ENCODE data around the gene ST6GALNAC1. TPM values are rescaled to one million over a fixed set of nuclear protein-coding genes. Genes with fewer than 3 reads are reported as not detected.
A peak's percentile ranks its signal among the peaks of the same experiment; 100 is the strongest.

The ST6GALNAC1 gene
- total and polyA plus RNA-seq, 2 experiments from 2014 or later: 17.7 to 27.6 TPM

GRCh38 chr17:76582660-76583059 is 60.9 kb downstream of the ST6GALNAC1 start:
- Histone ChIP-seq H4K20me1 (ENCODE audit: insufficient read depth, poor library complexity, severe bottlenecking) (no peaks in the 10 kb centered on the region), H3K4me3 (no peak overlapping the region), H3K4me1 (ENCODE audit: insufficient read depth) (peaks cover 13% of the 10 kb centered on the region), H3K9me3 (ENCODE audit: low read depth) (no peaks in the 10 kb centered on the region), H3K27ac (no peak overlapping the region), H2AFZ (no peak overlapping the region), H3K27me3 (peaks cover 32% of the 10 kb centered on the region), H3K79me2 (no peaks in the 10 kb centered on the region), H3K36me3 (replicated peaks; ENCODE audit: insufficient read depth, low read depth) (no peaks in the 10 kb centered on the region), H3K9me2 (replicated peaks; ENCODE audit: insufficient read depth) (no peaks in the 10 kb centered on the region), H3K4me2 (no peak overlapping the region)
- DNase-seq (ENCODE audit: low spot score): no peak
- no peak for TF ChIP-seq EZH2phosphoT487 (IDR thresholded peaks at IDR 0.05; ENCODE audit: low read depth, severe bottlenecking, unreplicated experiment)
- TF ChIP-seq CTCF (IDR thresholded peaks at IDR 0.05; ENCODE audit: poor library complexity): no peak
- no peak for TF ChIP-seq EZH2 (IDR thresholded peaks at IDR 0.05; ENCODE audit: borderline replicate concordance)
- WGBS (ENCODE audit: low lambda C conversion rate, missing lambda C conversion rate): 60% methylated on average over 3 of the region's 3 CpGs

GRCh38 chr17:76581515-76581914 is 62.0 kb downstream of the ST6GALNAC1 start:
- Histone ChIP-seq H4K20me1 (ENCODE audit: insufficient read depth, poor library complexity, severe bottlenecking) (no peaks in the 10 kb centered on the region), H3K79me2 (no peaks in the 10 kb centered on the region), H3K9me2 (replicated peaks; ENCODE audit: insufficient read depth) (no peaks in the 10 kb centered on the region), H3K4me3 (no peak overlapping the region), H3K9me3 (ENCODE audit: low read depth) (no peaks in the 10 kb centered on the region), H3K4me2 (no peak overlapping the region), H2AFZ (no peak overlapping the region), H3K36me3 (replicated peaks; ENCODE audit: insufficient read depth, low read depth) (no peaks in the 10 kb centered on the region), H3K27ac (no peak overlapping the region), H3K27me3 (peaks cover 23% of the 10 kb centered on the region), H3K4me1 (ENCODE audit: insufficient read depth) (peaks cover 13% of the 10 kb centered on the region)
- no peak for DNase-seq (ENCODE audit: low spot score)
- 82% methylated on average over 5 of the region's 5 CpGs for WGBS (ENCODE audit: low lambda C conversion rate, missing lambda C conversion rate)
- no peak for TF ChIP-seq EZH2 (IDR thresholded peaks at IDR 0.05; ENCODE audit: borderline replicate concordance)
- TF ChIP-seq CTCF (IDR thresholded peaks at IDR 0.05; ENCODE audit: poor library complexity): no peak
- TF ChIP-seq EZH2phosphoT487 (IDR thresholded peaks at IDR 0.05; ENCODE audit: low read depth, severe bottlenecking, unreplicated experiment): no peak

- Histone ChIP-seq H3K27ac (no peak overlapping the region), H2AFZ (no peak overlapping the region), H3K4me2 (no peak overlapping the region), H4K20me1 (ENCODE audit: insufficient read depth, poor library complexity, severe bottlenecking) (no peaks in the 10 kb centered on the region), H3K9me2 (replicated peaks; ENCODE audit: insufficient read depth) (no peaks in the 10 kb centered on the region), H3K36me3 (replicated peaks; ENCODE audit: insufficient read depth, low read depth) (no peaks in the 10 kb centered on the region), H3K9me3 (ENCODE audit: low read depth) (no peaks in the 10 kb centered on the region), H3K4me1 (ENCODE audit: insufficient read depth) (no peaks in the 10 kb centered on the region), H3K27me3 (peaks cover 7% of the 10 kb centered on the region), H3K4me3 (no peak overlapping the region), H3K79me2 (no peaks in the 10 kb centered on the region)
- TF ChIP-seq EZH2 (IDR thresholded peaks at IDR 0.05; ENCODE audit: borderline replicate concordance): no peak
- TF ChIP-seq CTCF (IDR thresholded peaks at IDR 0.05; ENCODE audit: poor library complexity): no peak
- no peak for TF ChIP-seq EZH2phosphoT487 (IDR thresholded peaks at IDR 0.05; ENCODE audit: low read depth, severe bottlenecking, unreplicated experiment)
- DNase-seq (ENCODE audit: low spot score): no peak
- WGBS (ENCODE audit: low lambda C conversion rate, missing lambda C conversion rate): 93% methylated on average over 2 of the region's 2 CpGs
Observed at GRCh38 chr17:76579281-76579680, 64.3 kb downstream of the ST6GALNAC1 start.

GRCh38 chr17:76578376-76578775 is 65.2 kb downstream of the ST6GALNAC1 start:
- Histone ChIP-seq H3K9me3 (ENCODE audit: low read depth) (no peaks in the 10 kb centered on the region), H3K4me1 (ENCODE audit: insufficient read depth) (no peaks in the 10 kb centered on the region), H3K27ac (peak overlapping the region; percentile 44), H3K4me3 (no peak overlapping the region), H4K20me1 (ENCODE audit: insufficient read depth, poor library complexity, severe bottlenecking) (no peaks in the 10 kb centered on the region), H3K36me3 (replicated peaks; ENCODE audit: insufficient read depth, low read depth) (no peaks in the 10 kb centered on the region), H3K79me2 (no peaks in the 10 kb centered on the region), H3K27me3 (peaks cover 3% of the 10 kb centered on the region), H3K9me2 (replicated peaks; ENCODE audit: insufficient read depth) (no peaks in the 10 kb centered on the region), H2AFZ (no peak overlapping the region), H3K4me2 (no peak overlapping the region)
- WGBS (ENCODE audit: low lambda C conversion rate, missing lambda C conversion rate): 62% methylated on average over 5 of the region's 5 CpGs
- TF ChIP-seq EZH2phosphoT487 (IDR thresholded peaks at IDR 0.05; ENCODE audit: low read depth, severe bottlenecking, unreplicated experiment): no peak
- no peak for TF ChIP-seq CTCF (IDR thresholded peaks at IDR 0.05; ENCODE audit: poor library complexity)
- no peak for TF ChIP-seq EZH2 (IDR thresholded peaks at IDR 0.05; ENCODE audit: borderline replicate concordance)
- peak; percentile 51 for DNase-seq (ENCODE audit: low spot score)
